Fibroblast of skin of left quadriceps (primary cell): Measurements from ENCODE around the gene ZDHHC11.
"Not testable (repeated sequence)": the region's sequence is repeated elsewhere in the genome, so short reads cannot be mapped to it uniquely, and the experiment has no call there.

Source experiments
- DNase-seq, 2 experiments: peaks; one replicate each; pipeline ENCODE4 v3.0.0-alpha.2; 2013; ENCODE audit warnings: low read depth in 2 of 2

The ZDHHC11 gene

GRCh38 chr5:859391-859790, 8.6 kb upstream of the ZDHHC11 start:
- DNase-seq, result no peak

GRCh38 chr5:858726-859125, 7.9 kb upstream of the ZDHHC11 start:
- no peak for DNase-seq

DNA sequence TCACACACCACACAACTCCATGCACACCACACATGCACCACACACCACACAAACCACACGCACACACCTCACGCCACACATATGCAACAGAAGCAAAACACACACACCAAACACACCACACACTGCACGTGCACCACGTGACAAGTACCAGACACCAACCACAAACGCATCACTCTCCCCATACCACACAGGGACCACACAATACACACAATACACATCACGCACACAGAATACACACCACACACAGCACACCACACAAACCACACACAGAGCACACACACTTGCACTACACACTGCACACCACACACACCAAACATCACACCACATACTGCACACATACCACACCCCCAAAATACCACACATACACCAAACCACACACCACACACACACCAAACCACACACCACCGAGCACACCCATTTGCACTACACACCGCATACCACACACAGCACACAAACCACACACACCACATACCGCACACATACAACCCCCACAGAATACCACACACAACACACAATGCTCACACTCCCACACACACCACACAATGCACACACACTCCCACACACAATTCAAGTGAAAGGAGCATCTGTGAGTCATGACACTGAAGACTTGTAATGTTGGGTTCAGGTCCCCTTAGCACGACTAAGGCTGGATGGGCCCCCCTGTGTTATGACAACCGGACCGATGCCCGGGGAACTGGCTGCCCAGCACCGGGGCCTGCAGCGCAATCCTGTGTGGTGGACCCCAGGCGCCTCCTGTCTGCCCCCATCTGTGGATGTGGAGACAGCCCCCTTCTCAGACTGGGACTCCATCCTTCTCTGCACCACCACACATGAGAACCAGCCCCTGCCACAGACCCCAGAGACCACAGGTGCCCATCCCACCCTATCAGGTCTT, 6.0 kb upstream of the ZDHHC11 start:
- DNase-seq, result no peak

GRCh38 chr5:855771-856530, 5.2 kb upstream of the ZDHHC11 start:
- DNase-seq, result no peak

DNA sequence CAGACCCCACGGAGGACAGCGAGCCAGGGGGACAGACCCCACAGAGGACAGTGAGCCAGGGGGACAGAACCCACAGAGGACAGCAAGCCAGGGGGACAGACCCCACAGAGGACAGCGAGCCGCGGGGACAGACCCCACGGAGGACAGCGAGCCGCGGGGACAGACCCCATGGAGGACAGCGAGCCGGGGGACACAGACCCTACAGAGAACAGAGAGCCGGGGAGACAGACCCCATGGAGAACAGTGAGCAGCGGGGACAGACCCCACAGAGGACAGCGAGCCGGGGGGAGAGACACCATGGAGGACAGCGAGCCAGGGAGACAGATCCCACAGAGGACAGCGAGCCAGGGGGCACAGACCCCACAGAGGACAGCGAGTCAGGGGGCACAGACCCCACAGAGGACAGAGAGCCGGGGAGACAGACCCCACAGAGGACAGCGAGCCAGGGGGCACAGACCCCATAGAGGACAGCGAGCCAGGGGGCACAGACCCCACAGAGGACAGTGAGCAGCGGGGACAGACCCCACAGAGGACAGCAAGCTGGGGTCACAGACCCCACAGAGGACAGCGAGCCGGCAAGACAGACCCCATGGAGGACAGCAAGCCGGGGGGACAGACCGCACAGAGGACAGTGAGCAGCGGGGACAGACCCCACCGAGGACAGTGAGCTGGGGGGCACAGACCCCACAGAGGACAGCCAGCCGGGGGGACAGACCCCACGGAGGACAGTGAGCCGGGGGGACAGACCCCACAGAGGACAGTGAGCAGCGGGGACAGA, 4.4 kb upstream of the ZDHHC11 start:
- DNase-seq, result no peak

DNA sequence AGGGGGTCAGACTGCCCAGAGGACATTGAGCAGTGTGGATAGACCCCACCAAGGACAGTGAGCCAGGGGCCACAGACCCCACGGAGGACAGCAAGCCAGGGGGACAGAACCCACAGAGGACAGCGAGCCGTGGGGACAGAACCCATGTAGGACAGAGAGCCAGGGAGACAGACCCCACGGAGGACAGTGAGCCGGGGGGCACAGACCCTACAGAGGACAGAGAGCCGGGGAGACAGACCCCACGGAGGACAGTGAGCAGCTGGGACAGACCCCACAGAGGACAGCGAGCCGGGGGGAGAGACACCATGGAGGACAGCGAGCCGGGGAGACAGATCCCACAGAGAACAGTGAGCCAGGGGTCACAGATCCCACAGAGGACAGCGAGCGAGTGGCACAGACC, 3.4 kb upstream of the ZDHHC11 start:
- no peak for DNase-seq

DNA sequence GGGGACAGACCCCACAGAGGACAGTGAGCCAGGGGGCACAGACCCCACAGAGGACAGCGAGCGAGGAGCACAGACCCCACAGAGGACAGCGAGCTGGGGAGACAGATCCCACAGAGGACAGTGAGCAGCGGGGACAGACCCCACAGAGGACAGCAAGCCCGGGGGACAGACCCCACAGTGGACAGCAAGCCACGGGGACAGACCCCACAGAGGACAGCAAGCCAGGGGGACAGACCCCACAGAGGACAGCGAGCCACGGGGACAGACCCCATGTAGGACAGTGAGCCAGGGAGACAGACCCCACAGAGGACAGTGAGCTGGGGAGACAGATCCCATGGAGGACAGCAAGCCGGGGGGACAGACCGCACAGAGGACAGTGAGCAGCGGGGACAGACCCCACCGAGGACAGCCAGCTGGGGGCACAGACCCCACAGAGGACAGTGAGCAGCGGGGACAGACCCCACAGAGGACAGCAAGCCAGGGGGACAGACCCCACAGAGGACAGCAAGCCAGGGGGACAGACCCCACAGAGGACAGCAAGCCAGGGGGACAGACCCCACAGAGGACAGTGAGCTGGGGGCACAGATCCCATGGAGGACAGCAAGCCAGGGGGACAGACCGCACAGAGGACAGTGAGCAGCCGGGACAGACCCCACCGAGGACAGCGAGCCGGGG, 2.8 kb upstream of the ZDHHC11 start:
- DNase-seq, result not testable (repeated sequence)

DNA sequence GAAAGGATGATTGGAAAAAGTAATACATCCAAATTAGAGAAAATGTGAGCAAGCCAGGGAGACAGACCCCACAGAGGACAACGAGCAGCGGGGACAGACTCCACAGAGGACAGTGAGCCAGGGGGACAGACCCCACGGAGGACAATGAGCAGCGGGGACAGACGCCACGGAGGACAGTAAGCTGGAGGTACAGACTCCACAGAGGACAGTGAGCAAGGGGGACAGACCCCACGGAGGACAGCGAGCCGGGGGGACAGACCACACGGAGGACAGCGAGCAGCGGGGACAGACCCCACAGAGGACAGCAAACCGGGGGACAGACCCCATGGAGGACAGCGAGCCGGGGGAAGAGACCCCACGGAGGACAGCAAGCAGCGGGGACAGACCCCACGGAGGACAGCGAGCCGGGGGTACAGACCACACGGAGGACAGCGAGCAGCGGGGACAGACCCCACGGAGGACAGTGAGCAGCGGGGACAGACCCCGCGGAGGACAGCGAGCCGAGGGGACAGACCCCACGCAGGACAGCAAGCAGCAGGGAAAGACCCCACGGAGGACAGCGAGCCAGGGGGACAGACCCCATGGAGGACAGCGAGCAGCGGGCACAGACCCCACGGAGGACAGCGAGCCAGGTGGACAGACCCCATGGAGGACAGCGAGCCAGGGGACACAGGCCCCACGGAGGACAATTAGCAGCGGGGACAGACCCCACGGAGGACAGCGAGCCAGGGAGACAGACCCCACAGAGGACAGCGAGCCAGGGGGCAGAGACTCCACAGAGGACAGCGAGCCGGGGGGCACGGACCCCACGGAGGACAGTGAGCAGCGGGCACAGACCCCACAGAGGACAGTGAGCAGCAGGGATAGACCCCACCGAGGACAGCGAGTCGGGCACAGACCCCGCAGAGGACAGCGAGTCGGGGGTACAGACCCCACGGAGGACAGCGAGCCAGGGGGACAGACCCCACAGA, 1.9 kb upstream of the ZDHHC11 start:
- DNase-seq, result no peak

DNA sequence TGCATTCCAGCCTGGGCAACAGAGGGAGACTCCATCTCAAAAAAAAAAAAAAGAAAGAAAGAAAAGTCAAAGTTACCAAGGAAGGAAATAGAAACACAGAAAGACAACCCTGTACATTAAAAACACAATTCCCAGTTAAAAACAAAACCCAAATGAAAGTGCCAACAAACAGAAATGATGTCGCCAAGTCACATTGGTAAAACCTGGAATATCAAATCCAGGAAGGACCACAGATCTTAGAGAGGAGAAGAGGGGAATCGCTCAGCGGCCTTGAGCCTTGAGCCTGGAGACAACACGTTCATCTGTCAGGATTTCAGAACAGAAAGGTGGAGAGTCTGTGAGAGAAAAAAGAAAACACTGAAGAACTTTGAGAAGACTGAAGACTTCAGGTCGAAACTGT, 1.2 kb upstream of the ZDHHC11 start:
- no peak for DNase-seq

DNA sequence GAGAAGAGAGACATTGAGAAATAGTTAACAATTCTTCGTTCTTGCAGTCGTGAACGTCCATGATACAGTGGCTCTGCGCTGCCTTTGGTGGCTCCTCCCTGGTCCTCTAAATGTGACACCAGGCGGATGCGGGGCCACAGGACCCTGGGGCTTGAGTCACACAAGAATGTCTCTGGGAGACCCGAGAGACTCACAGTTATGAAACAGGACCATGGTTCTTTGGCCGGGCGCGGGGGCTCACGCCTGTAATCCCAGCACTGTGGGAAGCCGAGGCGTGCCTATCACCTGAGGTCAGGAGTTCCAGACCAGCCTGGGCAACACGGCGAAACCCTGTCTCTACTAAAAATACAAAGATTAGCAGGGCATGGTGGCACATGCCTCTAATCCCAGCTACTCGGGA, 767 bp upstream of the ZDHHC11 start:
- no peak for DNase-seq

GRCh38 chr5:851076-851475, 290 bp upstream of the ZDHHC11 start:
- no peak for DNase-seq

DNA sequence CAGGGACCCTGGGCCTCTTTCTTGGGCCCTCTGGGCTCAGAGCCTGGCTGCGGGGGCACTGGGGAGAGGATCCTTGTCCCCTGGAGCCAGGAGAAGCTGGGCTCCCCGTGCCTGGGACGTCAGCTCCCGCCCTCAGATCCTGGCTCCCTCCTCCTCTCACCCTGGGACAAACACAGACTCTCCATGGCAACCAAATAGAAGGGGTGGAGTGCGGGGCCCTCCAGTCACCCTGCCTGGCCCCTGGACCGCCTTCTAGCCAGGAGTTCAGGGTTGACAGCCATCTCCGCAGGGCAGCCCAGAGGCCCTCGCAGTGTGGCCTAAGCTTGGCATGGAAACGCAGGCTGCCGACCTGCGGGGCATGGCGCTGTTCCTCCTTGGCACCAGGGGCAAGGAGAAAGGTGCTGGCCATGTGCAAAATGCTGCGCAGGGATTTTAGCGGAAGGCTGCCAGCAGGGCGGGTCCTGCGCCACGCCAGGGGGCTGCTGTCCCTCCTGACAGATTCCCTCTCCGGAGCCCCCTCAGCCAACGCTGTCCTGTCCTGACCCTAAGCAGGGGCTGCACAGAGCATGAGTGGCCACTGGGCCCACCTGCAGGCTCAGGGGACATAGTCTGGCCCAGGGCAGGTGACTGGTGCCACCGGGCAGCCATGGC, 1.0 kb downstream of the ZDHHC11 start:
- no peak for DNase-seq

GRCh38 chr5:848671-849111, 2.1 kb downstream of the ZDHHC11 start:
- DNase-seq, result no peak

- not testable (repeated sequence) for DNase-seq
These were observed 3.0 kb downstream of the ZDHHC11 start for GRCh38 chr5:847736-848135.

DNA sequence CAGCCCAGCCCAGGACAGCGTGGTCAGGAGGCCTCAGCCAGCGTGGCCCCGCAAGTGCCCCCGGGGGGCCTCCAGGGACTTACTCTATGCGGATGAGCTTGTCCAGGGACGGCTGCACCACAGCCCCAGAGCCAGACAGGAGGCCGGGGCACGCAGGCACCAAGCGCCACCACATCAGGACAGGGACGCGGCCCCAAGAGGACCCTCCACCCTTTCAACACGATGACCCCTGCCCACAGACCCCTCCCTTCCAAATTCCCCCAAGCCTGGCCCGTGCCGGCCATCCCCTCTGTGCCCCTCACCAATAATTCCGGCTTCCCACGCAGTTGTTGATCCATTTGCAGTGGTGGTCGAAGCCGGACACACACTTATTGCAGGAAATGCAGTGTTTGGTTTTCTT, 3.6 kb downstream of the ZDHHC11 start:
- DNase-seq, result not testable (repeated sequence)

- not testable (repeated sequence) for DNase-seq
These were observed 4.1 kb downstream of the ZDHHC11 start for GRCh38 chr5:846602-847091.

- not testable (repeated sequence) for DNase-seq
These were observed 4.8 kb downstream of the ZDHHC11 start for GRCh38 chr5:845676-846601.

DNA sequence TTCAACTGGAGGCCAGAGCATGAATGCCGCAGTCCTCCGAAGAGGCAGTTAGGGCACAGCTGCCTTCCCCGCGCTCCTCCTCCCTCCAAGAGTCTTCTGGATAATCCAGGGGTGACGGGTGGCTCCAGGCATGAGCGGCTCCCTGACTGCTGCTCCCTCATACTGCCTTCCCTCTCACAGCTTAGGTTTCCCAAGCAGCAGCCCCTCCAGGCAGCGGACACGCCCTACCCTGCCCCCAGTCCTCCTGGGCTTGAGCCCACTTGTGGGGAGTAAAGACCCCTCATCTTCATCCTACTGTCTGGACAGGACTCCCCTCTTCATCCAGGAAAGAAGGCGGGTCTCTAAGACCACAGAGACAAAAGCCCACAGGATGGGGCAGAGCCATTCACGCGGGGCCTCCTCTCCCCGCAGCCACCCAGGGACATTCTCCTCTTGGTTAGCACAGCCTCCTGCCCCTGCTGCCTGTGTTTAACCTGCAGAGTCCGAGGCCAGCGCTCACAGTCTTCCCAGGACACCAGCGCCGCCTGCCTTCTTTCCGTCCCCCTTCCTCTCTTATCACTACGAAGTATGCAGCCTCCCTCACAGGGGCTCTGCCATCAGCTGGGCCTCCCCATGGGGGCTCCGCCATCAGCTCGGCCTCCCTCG, 5.6 kb downstream of the ZDHHC11 start:
- DNase-seq, result not testable (repeated sequence)
